Lung (tissue), 12 donors: Measurements from ENCODE around the gene ELL. TPM values are rescaled to one million over a fixed set of nuclear protein-coding genes. Genes with fewer than 3 reads are reported as not detected.
"Not testable (repeated sequence)": the region's sequence is repeated elsewhere in the genome, so short reads cannot be mapped to it uniquely, and the experiment has no call there.

Source experiments
- ATAC-seq: fragments of 200-7000 bp; cut with Tn5 transposase; one replicate; pipeline ENCODE4 v1.9.1; 2020; ENCODE audit warnings: moderate number of reproducible peaks; ENCODE audit not compliant: insufficient read depth, low FRiP score
- DNase-seq, 3 donors: peaks; one replicate each; pipeline ENCODE4 v3.0.0-alpha.2; 2013 to 2017
- H3K27ac ChIP-seq, 2 donors: one replicate each; pipeline ENCODE4 v1.5.1; 2013; ENCODE audit warnings: mild to moderate bottlenecking in 2 of 2, moderate library complexity in 2 of 2, control low read depth in 1 of 2, inconsistent platforms in 1 of 2, low read depth in 1 of 2, low read length in 1 of 2
- H3K27me3 ChIP-seq, 3 donors: one replicate each; pipeline ENCODE4 v1.5.1; 2013; ENCODE audit warnings: low read length in 2 of 3; ENCODE audit not compliant: control insufficient read depth in 3 of 3, insufficient read depth in 3 of 3
- H3K36me3 ChIP-seq, 4 donors: one replicate each; pipeline ENCODE4 v1.5.1; 2013; ENCODE audit warnings: low read length in 4 of 4, mild to moderate bottlenecking in 1 of 4, moderate library complexity in 1 of 4; ENCODE audit not compliant: control insufficient read depth in 4 of 4, insufficient read depth in 4 of 4
- H3K4me1 ChIP-seq, 5 donors: one replicate each; pipeline ENCODE4 v1.5.1; 2013; ENCODE audit warnings: low read length in 5 of 5, mild to moderate bottlenecking in 2 of 5, moderate library complexity in 1 of 5; ENCODE audit not compliant: control insufficient read depth in 5 of 5, insufficient read depth in 5 of 5
- H3K4me3 ChIP-seq: one replicate; pipeline ENCODE4 v1.5.1; 2013; ENCODE audit warnings: mild to moderate bottlenecking, control low read depth, moderate library complexity
- H3K9ac ChIP-seq, 2 donors: one replicate each; pipeline ENCODE4 v1.5.1; 2013; ENCODE audit warnings: low read length in 2 of 2, control low read depth in 1 of 2; ENCODE audit not compliant: insufficient read depth in 1 of 2
- H3K9me3 ChIP-seq, 4 donors: one replicate each; pipeline ENCODE4 v1.5.1; 2013; ENCODE audit warnings: low read length in 3 of 4, mild to moderate bottlenecking in 1 of 4, moderate library complexity in 1 of 4; ENCODE audit not compliant: control insufficient read depth in 4 of 4, insufficient read depth in 3 of 4
- CTCF ChIP-seq: IDR thresholded peaks from 2 replicates; pipeline ENCODE4 v1.5.1; 2012; ENCODE audit warnings: mild to moderate bottlenecking; ENCODE audit errors: control extremely low read depth, extremely low read depth
- WGBS, 2 donors: extraction: QIAGEN DNeasy Blood & Tissue Kit; methylation state at CpG; one replicate each; pipeline ENCODE4 v1.1.7; 2013; 5-methylcytosine and 5-hydroxymethylcytosine counted together
- polyA plus RNA-seq, 2 donors: library from polyadenylated mRNA; stranded (reverse); fragments of 200-250 nt; gene quantifications; one replicate each; pipeline ENCODE4 v1.2.1, GENCODE V29; 2013
- total RNA-seq, 2 donors: library from RNA; depleted of rRNA in 1 of 2; stranded (reverse); fragments of >200 nt in 1 of 2; gene quantifications; one replicate each; pipeline ENCODE4 v1.2.1, GENCODE V29; 2014 to 2021
- donor health status: control.
- donor health status: control.
- donor health status: Bipolar disorder and iron deficiency.
- donor health status: healthy.
- donor health status: DM: yes; HTN: yes; CAD: no.

The ELL gene
- total and polyA plus RNA-seq, 4 donors = 9.3 to 26.8 (median 20.7) TPM

DNA sequence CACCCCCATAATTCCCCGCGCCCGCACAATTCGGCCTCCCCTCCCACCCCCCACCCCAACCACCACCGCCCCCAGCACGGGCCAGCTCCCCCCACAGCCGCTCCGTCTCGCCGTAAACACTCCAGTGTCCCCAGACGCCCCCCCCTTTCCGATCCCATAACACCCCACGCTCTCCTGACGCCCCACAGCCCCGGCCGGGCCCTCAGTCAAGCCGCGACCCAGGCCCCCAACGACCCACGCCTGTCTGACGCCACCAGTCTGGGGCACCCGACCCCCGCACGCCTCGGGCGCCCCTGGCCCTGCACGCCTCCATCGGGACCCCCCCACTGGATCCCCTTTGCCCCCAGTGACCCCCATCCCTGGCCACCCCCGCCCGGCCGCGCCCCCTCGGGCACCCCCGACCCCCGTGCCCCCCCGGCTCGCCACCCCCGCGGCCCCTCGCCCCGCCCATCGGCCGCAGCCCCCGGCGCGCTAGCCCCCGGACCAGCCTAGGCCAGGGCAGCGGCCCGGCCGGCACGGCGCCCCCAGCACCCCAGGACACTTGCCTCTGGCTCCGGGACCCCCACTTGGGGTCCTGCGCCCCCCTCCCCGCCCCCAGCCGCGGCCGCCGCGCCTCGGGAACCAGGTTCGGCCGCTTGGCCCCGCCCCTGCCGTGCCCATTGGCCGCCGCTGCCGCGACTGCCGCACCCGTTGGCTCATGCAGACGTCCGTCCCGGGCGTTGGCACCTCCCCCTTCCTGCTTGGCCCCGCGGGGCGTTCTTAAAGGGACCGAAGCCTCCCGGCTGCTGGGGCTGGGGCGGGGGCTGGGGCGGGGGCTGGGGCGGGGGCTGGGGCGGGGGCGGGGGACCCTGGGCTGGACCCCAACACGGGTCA is 21.3 kb upstream of the ELL start, which contains the start of gene FKBP8:
Gene FKBP8, minus strand, starts transcription at position 633 of the 873 bp plus-strand sequence. CDS start 1,603 bp downstream, outside the sequence.
- peak; percentile 98 for ATAC-seq
- Histone ChIP-seq H3K36me3 (peaks cover 0 to 18% (median 12%) of the 10 kb centered on the region in 4 donors), H3K4me1 (peaks cover 0 to 7% (median 0%) of the 10 kb centered on the region in 5 donors), H3K27me3 (no peaks in the 10 kb centered on the region), H3K9me3 (no peaks in the 10 kb centered on the region), H3K4me3 (peak within 1 kb of the TSS; percentile 77), H3K9ac (peak within 1 kb of the TSS in 1 of 2 donors; percentile 84), H3K27ac (peak within 1 kb of the TSS; percentile 84 to 92)
- peak; percentile 92 to 96 (median 94) for DNase-seq
- 0 to 2% methylated on average over 49 to 84 of the region's 86 CpGs for WGBS, 2 donors
- no peak for TF ChIP-seq CTCF

GRCh38 chr19:18541992-18542940 is 20.4 kb upstream of the ELL start:
- peak overlapping the region; percentile 43 to 87 for H3K27ac ChIP-seq
- 15 to 22% methylated on average over 11 of the region's 11 CpGs for WGBS, 2 donors
- no peak for TF ChIP-seq CTCF
- H3K36me3 ChIP-seq = peaks cover 0 to 27% (median 13%) of the 10 kb centered on the region in 4 donors
- peaks cover 0 to 7% (median 0%) of the 10 kb centered on the region in 5 donors for H3K4me1 ChIP-seq
- no peaks in the 10 kb centered on the region for H3K27me3 ChIP-seq
- DNase-seq (peak in 1 of 3 donors; percentile 28), ATAC-seq (no peak)
- H3K4me3 ChIP-seq = peak overlapping the region; percentile 33
- H3K9me3 ChIP-seq = no peaks in the 10 kb centered on the region
- peak overlapping the region in 1 of 2 donors; percentile 84 for H3K9ac ChIP-seq

DNA sequence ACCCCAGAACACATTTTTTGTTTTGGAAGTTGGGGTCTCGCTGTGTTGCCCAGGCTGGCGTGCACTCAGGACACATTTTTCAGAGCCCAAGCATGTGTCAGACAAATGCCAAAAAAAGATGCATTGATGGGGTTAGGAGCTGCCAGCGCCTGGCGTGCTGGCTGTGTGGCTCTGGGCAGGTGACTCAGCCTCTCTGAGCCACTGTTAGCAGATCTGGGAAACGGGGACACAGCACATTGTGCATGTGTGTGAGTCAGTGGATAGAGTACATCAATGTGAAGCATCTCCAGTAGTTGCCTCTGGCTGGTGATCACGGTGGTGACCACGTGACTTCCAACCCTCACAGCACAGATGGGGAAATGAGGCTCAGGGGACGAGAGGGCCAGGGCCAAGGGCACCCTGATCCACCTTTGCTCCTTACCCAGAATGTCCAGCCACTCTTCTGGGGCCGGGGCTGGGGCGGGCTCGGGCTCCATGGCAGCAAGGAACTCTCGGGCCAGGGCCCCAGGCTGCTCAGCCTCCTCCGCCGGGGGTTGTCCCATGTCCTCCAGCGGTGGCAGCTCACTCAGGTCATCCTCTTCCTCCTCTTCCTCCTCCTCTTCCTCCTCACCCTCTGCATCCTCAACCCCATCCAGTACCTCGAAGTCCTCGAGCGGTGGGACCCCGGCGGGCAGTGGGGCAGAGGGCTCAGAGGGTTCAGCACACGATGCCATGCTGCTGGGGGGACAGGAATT is 19.6 kb upstream of the ELL start:
- ATAC-seq = no peak
- no peak overlapping the region for H3K4me3 ChIP-seq
- peaks cover 0 to 7% (median 0%) of the 10 kb centered on the region in 5 donors for H3K4me1 ChIP-seq
- TF ChIP-seq CTCF = no peak
- no peaks in the 10 kb centered on the region for H3K9me3 ChIP-seq
- H3K9ac ChIP-seq = no peak overlapping the region
- H3K27me3 ChIP-seq = no peaks in the 10 kb centered on the region
- DNase-seq = no peak
- H3K36me3 ChIP-seq = peaks cover 0 to 32% (median 20%) of the 10 kb centered on the region in 4 donors
- WGBS, 2 donors = 86 to 88% methylated on average over 21 of the region's 21 CpGs
- no peak overlapping the region for H3K27ac ChIP-seq

DNA sequence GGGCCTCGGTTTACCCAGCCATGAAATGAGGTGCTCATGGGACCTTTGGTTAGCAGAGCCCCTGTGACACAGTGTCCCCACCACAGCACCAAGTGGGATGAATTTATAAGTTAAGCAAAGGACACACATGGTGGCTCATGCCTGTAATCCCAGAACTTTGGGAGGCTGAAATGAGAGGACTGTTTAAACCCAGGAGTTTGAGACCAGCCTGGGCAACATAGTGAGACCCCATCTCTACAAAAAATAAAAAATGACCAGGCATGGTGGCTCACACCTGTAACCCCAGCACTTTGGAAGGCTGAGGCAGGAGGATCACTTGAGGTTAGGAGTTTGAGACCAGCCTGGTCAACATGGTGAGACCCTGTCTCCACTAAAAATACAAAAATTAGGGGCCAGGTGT is 18.3 kb upstream of the ELL start:
- H3K9ac ChIP-seq, H3K27me3 ChIP-seq, H3K9me3 ChIP-seq, DNase-seq, H3K4me3 ChIP-seq, H3K4me1 ChIP-seq, H3K27ac ChIP-seq, ATAC-seq: not testable (repeated sequence)
- H3K36me3 ChIP-seq = peaks cover 2 to 38% (median 23%) of the 10 kb centered on the region in 4 donors
- WGBS, 2 donors = 96 to 100% methylated on average over 1 of the region's 1 CpG
